NOMO-1 treated with DMSO at 0.1 percent for 48 hours (cell line): ENCODE measurements around the gene JAM3.
"Not testable (repeated sequence)": the region's sequence is repeated elsewhere in the genome, so short reads cannot be mapped to it uniquely, and the experiment has no call there.

ENCODE experiments used
- DNase-seq: peaks from one replicate; lab custom pipeline; 2025; ENCODE audit not compliant: unreplicated experiment; lab: John Stamatoyannopoulos, UW

Gene JAM3

GRCh38 chr11:134173296-134173695 lies 104.4 kb downstream of the JAM3 start:
- no peak for DNase-seq

- DNase-seq = no peak
Measured at GRCh38 chr11:134176284-134176683, 107.4 kb downstream of the JAM3 start.

GRCh38 chr11:134178032-134178674 lies 109.3 kb downstream of the JAM3 start:
- DNase-seq = no peak

GRCh38 chr11:134181707-134182106 lies 112.8 kb downstream of the JAM3 start:
- DNase-seq = no peak

- not testable (repeated sequence) for DNase-seq
Measured at GRCh38 chr11:134188092-134188491, 119.2 kb downstream of the JAM3 start.

- DNase-seq = no peak
Measured at GRCh38 chr11:134196756-134197155, 127.9 kb downstream of the JAM3 start.

GRCh38 chr11:134199531-134199930 lies 130.7 kb downstream of the JAM3 start:
- DNase-seq = no peak

GRCh38 chr11:134200688-134201087 lies 131.8 kb downstream of the JAM3 start:
- no peak for DNase-seq
